Fibroblast of mammary gland (primary cell): ENCODE data around the gene GNB4.

ENCODE experiments used
- DNase-seq: peaks from one replicate; pipeline ENCODE4 v3.0.0-alpha.2; 2010; ENCODE audit warnings: low read depth
- H3K4me3 ChIP-seq: 2 replicates; pipeline ENCODE4 v1.5.1; 2011; ENCODE audit warnings: low read depth, mild to moderate bottlenecking, low read length, moderate library complexity; ENCODE audit not compliant: control insufficient read depth
- CTCF ChIP-seq: conservative IDR thresholded peaks from 2 replicates; pipeline ENCODE4 v1.5.1; 2011; ENCODE audit warnings: low read depth, low read length, inconsistent platforms; ENCODE audit not compliant: control insufficient read depth, insufficient read depth

The GNB4 gene

GRCh38 chr3:179453967-179454366 lies 2.7 kb upstream of the GNB4 start:
- no peak for TF ChIP-seq CTCF
- H3K4me3 ChIP-seq: no peak overlapping the region
- no peak for DNase-seq

- no peak for TF ChIP-seq CTCF
- no peak overlapping the region for H3K4me3 ChIP-seq
- DNase-seq: no peak
Measured at GRCh38 chr3:179452872-179453271, 1.6 kb upstream of the GNB4 start.

- TF ChIP-seq CTCF: no peak
- peak; percentile 71 for DNase-seq
- peak overlapping the region; percentile 46 for H3K4me3 ChIP-seq
Measured at GRCh38 chr3:179452176-179452564, 900 bp upstream of the GNB4 start.

GRCh38 chr3:179450901-179451264 lies 387 bp downstream of the GNB4 start:
- peak overlapping the region; percentile 60 for H3K4me3 ChIP-seq
- no peak for TF ChIP-seq CTCF
- DNase-seq: peak; percentile 38

- H3K4me3 ChIP-seq: peak overlapping the region; percentile 60
- DNase-seq: peak; percentile 29
- no peak for TF ChIP-seq CTCF
Measured at GRCh38 chr3:179450261-179450701, 989 bp downstream of the GNB4 start.

- DNase-seq: peak; percentile 30
- no peak for TF ChIP-seq CTCF
Measured at GRCh38 chr3:179449636-179450035, 1.6 kb downstream of the GNB4 start.

GRCh38 chr3:179447251-179447650 lies 4.0 kb downstream of the GNB4 start:
- TF ChIP-seq CTCF: no peak
- H3K4me3 ChIP-seq: no peak overlapping the region
- DNase-seq: no peak

More at GRCh38 chr3:179449636-179450035, 1.6 kb downstream of the GNB4 start:
- peak overlapping the region; percentile 60 for H3K4me3 ChIP-seq
